ENCODE results near the gene ADNP2. TPM values are rescaled to one million over a fixed set of nuclear protein-coding genes. Genes with fewer than 3 reads are reported as not detected.

The ADNP2 gene
- total and polyA plus RNA-seq, 11 donors, result 3.0 to 13.1 (median 8.8) TPM

DNA sequence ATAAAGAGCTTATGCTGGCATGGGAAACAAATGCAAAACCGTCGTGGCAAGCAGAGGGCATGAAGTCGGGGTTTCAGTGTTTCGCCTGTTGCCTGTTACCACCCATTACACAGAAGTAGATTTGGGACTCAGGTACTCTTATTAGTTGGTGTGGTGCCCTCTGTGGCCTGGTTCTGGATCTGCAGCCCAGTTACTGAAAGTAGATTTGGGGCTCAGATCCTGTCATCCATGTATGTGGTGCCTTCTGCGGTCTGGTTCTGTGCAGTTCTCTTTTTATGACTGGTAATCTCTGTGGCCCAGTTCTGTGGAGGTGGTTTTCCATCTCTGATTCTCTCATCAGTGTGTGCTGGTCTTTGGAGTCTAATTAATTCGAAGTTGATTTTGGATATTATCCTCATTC is 45.2 kb downstream of the ADNP2 start:
- H3K4me3 ChIP-seq, result no peak overlapping the region
- 76 to 84% (median 80%) methylated on average over 6 of the region's 6 CpGs for WGBS, 4 donors
- ATAC-seq (no peak), DNase-seq (no peak)
- H3K4me1 ChIP-seq, result peaks cover 0 to 5% (median 0%) of the 10 kb centered on the region in 12 donors
- intact Hi-C loops (cut with DNase I), result loop anchor here in 1 of 10 donors (10.0 kb wide), 1 partner anchor 199 kb away; the partner anchor contains the start of gene SLC66A2
- H3K36me3 ChIP-seq, result no peaks in the 10 kb centered on the region
- no peaks in the 10 kb centered on the region for H3K9me3 ChIP-seq
- TF ChIP-seq POLR2A (IDR thresholded peaks at IDR 0.05), result no peak
- TF ChIP-seq, protein P1, sequence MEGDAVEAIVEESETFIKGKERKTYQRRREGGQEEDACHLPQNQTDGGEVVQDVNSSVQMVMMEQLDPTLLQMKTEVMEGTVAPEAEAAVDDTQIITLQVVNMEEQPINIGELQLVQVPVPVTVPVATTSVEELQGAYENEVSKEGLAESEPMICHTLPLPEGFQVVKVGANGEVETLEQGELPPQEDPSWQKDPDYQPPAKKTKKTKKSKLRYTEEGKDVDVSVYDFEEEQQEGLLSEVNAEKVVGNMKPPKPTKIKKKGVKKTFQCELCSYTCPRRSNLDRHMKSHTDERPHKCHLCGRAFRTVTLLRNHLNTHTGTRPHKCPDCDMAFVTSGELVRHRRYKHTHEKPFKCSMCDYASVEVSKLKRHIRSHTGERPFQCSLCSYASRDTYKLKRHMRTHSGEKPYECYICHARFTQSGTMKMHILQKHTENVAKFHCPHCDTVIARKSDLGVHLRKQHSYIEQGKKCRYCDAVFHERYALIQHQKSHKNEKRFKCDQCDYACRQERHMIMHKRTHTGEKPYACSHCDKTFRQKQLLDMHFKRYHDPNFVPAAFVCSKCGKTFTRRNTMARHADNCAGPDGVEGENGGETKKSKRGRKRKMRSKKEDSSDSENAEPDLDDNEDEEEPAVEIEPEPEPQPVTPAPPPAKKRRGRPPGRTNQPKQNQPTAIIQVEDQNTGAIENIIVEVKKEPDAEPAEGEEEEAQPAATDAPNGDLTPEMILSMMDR (IDR thresholded peaks at IDR 0.05), result peak in 8 of 12 donors; percentile 5 to 44 (median 26)
- H3K27ac ChIP-seq, result no peak overlapping the region
- H3K27me3 ChIP-seq, result no peaks in the 10 kb centered on the region

DNA sequence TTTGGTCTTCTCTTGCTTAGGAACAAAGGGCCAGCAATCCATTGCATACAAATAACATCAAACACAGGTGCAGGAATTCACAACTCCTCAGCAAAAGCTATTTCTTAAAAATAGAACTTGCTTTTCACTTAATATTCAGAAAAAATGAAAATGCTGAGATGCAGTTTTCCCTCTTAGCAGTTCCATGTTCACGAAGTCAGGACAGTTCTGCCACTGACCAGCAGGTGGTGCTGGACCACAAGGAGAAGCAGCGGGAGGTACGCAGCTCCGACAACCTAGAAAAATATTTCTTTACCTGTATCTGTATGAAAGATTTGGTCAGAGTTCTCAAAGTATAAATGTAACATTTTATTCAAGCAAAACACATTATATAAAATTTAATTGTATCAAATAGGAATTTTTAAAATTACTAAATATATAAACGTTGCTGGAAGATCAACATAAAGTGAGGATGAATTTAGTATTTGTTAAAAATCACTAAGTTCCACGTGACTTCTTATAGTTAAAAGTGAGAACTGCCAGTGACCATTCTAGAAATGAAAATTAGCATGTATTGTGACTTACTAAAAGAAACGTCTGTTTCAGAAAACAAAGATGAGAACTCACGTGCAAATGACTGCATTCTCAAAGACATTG is 48.8 kb downstream of the ADNP2 start:
- peaks cover 0 to 6% (median 0%) of the 10 kb centered on the region in 9 donors for H3K27me3 ChIP-seq
- no peak for TF ChIP-seq POLR2A (IDR thresholded peaks at IDR 0.05)
- TF ChIP-seq, protein P1 (IDR thresholded peaks at IDR 0.05), result peak in 11 of 12 donors; percentile 90 to 98 (median 97)
- ATAC-seq (peak in 2 of 4 donors; percentile 63 to 64), DNase-seq (peak; percentile 60 to 79 (median 70))
- no peak overlapping the region for H3K4me3 ChIP-seq
- intact Hi-C loops (cut with DNase I), result loop anchor here in 1 of 10 donors (10.0 kb wide), 1 partner anchor 203 kb away; the partner anchor contains the start of gene SLC66A2
- H3K9me3 ChIP-seq, result no peaks in the 10 kb centered on the region
- no peaks in the 10 kb centered on the region for H3K36me3 ChIP-seq
- peaks cover 0 to 10% (median 0%) of the 10 kb centered on the region in 12 donors for H3K4me1 ChIP-seq
- WGBS, 4 donors, result 38 to 47% (median 40%) methylated on average over 8 of the region's 8 CpGs
- no peak overlapping the region for H3K27ac ChIP-seq

DNA sequence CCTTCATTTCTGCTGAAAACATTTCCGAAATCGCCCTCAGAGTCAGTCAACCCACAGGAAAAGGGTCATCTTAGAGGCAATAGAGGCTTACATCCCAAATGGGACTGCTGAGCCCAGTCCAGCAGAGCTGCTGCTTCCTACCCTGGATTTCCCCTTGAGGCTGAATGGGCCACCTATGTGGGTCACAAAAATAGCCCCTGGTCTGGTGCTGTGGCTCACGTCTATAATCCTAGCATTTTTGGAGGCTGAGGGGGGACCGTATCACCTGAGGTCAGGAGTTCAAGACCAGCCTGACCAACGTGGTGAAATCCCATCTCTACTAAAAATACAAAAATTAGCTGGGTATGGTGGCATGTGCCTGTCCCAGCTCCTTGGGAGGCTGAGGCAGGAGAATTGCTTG is 49.3 kb downstream of the ADNP2 start:
- intact Hi-C loops (cut with DNase I), result loop anchor here in 1 of 10 donors (10.0 kb wide), 1 partner anchor 204 kb away; the partner anchor contains the start of gene SLC66A2

More for the DNA sequence above, 49.3 kb downstream of the ADNP2 start:
- H3K36me3 ChIP-seq, result no peaks in the 10 kb centered on the region
- no peaks in the 10 kb centered on the region for H3K9me3 ChIP-seq
- no peak overlapping the region for H3K27ac ChIP-seq
- no peak overlapping the region for H3K4me3 ChIP-seq
- DNase-seq, result no peak
- WGBS, 4 donors, result 54 to 75% (median 72%) methylated on average over 5 of the region's 5 CpGs
- TF ChIP-seq, protein P1 (IDR thresholded peaks at IDR 0.05), result no peak
- no peak for TF ChIP-seq POLR2A (IDR thresholded peaks at IDR 0.05)
- peaks cover 0 to 6% (median 0%) of the 10 kb centered on the region in 9 donors for H3K27me3 ChIP-seq
- no peak for ATAC-seq
- H3K4me1 ChIP-seq, result peaks cover 0 to 10% (median 0%) of the 10 kb centered on the region in 12 donors

Measured in heart left ventricle (tissue), 16 donors.